Ishikawa (cell line): ENCODE measurements around the gene PLEKHM1.

Experiments
- CEBPB ChIP-seq: IDR thresholded peaks from 2 replicates; pipeline ENCODE4 v1.6.1; 2012
- CREB1 ChIP-seq: IDR thresholded peaks from 2 replicates; pipeline ENCODE4 v1.6.1; 2012; ENCODE audit warnings: low read depth
- EGR1 ChIP-seq: IDR thresholded peaks from 2 replicates; pipeline ENCODE4 v1.6.1; 2012
- EP300 ChIP-seq: IDR thresholded peaks from 2 replicates; pipeline ENCODE4 v1.6.1; 2012; ENCODE audit warnings: borderline replicate concordance
- FOXM1 ChIP-seq: IDR thresholded peaks from 2 replicates; pipeline ENCODE4 v1.6.1; 2012; ENCODE audit warnings: low read depth, borderline replicate concordance
- MAX ChIP-seq: IDR thresholded peaks from 2 replicates; pipeline ENCODE4 v1.6.1; 2012
- NFIC ChIP-seq: IDR thresholded peaks from 2 replicates; pipeline ENCODE4 v1.6.1; 2012
- RAD21 ChIP-seq: IDR thresholded peaks from 2 replicates; pipeline ENCODE4 v1.6.1; 2012; ENCODE audit warnings: low read depth
- REST ChIP-seq: IDR thresholded peaks from 2 replicates; pipeline ENCODE4 v1.6.1; 2012; ENCODE audit warnings: low read depth, mild to moderate bottlenecking
- TAF1 ChIP-seq: IDR thresholded peaks from 2 replicates; pipeline ENCODE4 v1.6.1; 2012; ENCODE audit warnings: low read depth, mild to moderate bottlenecking
- TCF12 ChIP-seq: IDR thresholded peaks from 2 replicates; pipeline ENCODE4 v1.6.1; 2012; ENCODE audit warnings: low read depth
- TEAD4 ChIP-seq: IDR thresholded peaks from 2 replicates; pipeline ENCODE4 v1.6.1; 2012
- YY1 ChIP-seq: IDR thresholded peaks from 2 replicates; pipeline ENCODE4 v1.6.1; 2012; ENCODE audit warnings: low read depth
- ZBTB7A ChIP-seq: IDR thresholded peaks from 2 replicates; pipeline ENCODE4 v1.6.1; 2012; ENCODE audit warnings: low read depth
- TF ChIP-seq, protein P1 (sequence below): IDR thresholded peaks from 2 replicates; pipeline ENCODE4 v1.6.1; 2012

Gene PLEKHM1

DNA sequence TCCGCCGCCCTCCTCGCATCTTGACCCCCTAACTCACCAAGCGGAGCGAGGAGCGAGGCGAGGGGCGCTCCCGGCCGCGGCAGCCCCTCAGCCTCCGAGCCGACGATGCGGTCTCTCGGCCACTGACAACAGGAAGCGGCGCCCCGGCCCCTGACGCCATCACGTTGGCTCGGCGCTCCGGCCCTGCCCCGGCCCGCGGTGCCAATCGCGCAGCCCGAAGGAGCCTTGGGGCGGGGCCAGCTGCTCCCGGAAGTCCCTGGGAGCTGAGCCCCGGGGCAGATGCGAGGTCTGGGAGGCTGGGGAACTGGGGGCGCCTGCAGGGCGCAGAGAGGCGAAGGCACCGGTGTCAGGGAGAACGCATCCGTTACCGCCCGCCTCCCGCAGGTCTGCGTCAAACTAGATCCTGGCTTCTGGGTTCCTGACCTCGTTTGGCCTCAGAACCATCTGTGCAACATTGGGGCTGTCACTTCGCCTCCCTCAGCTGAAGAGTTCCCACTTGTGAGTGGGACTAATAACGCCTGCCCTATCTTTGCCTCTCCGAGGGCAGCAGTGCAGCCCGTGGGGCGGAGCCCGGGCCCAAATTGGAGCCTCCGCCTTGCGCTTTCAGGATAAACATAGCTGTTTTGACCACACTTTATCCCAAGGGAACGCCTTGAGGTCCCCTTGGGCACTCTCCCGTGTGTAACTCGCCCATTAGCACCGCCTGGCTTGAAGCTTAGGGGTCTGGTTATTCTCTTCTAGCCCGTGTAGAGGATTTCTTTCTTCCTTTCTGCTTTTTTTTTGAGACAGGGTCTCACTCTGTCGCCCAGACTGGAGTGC, at the start of gene PLEKHM1:
PLEKHM1 (minus strand) TSS at position 107 of the 819 bp plus-strand sequence. CDS start 8,237 bp downstream, outside the sequence.
- TF ChIP-seq TAF1: peak; percentile 50
- 0 out of 2 replicates have a peak, but pooled peaks have one; percentile 11 for TF ChIP-seq MAX

DNA sequence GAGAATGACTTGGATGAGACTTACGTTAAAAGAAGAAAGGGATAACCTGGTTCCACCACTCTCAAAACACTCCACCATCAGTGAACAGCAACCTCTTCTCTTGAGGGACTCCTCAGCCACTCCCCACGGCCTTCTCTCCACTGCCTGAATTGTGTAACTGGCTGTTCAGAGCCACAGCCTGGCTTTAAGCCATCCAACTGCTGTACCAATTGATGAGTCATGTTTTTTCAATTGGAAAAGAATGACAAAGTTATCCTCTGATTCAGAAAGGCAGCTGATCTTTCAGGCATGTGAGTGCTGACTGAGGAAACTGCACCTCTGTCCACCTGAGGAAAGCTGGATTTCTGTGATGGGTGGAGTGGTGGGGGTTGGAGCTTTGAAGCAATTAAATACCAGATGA, 2.8 kb downstream of the PLEKHM1 start:
- TF ChIP-seq CEBPB (peak; percentile 79), TCF12 (0 out of 2 replicates have a peak, but pooled peaks have one; percentile 25), RAD21 (0 out of 2 replicates have a peak, but pooled peaks have one; percentile 10), NFIC (peak; percentile 45; the same call in 1 of the 2 replicates)

GRCh38 chr17:45468293-45469203, 22.0 kb downstream of the PLEKHM1 start:
- TF ChIP-seq TCF12 (0 out of 2 replicates have a peak, but pooled peaks have one; percentile 40), TEAD4 (peak; percentile 53), YY1 (0 out of 2 replicates have a peak, but pooled peaks have one; percentile 28), NFIC (peak; percentile 60), MAX (peak; percentile 49)
- TF ChIP-seq, protein P1, sequence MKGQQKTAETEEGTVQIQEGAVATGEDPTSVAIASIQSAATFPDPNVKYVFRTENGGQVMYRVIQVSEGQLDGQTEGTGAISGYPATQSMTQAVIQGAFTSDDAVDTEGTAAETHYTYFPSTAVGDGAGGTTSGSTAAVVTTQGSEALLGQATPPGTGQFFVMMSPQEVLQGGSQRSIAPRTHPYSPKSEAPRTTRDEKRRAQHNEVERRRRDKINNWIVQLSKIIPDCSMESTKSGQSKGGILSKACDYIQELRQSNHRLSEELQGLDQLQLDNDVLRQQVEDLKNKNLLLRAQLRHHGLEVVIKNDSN: 0 out of 2 replicates have a peak, but pooled peaks have one; percentile 12

GRCh38 chr17:45451131-45451530, 39.4 kb downstream of the PLEKHM1 start:
- TF ChIP-seq CREB1 (no peak), FOXM1 (no peak), ZBTB7A (no peak), YY1 (no peak), TCF12 (no peak), EGR1 (no peak), NFIC (no peak), CEBPB (no peak)
- TF ChIP-seq, protein P1: no peak

DNA sequence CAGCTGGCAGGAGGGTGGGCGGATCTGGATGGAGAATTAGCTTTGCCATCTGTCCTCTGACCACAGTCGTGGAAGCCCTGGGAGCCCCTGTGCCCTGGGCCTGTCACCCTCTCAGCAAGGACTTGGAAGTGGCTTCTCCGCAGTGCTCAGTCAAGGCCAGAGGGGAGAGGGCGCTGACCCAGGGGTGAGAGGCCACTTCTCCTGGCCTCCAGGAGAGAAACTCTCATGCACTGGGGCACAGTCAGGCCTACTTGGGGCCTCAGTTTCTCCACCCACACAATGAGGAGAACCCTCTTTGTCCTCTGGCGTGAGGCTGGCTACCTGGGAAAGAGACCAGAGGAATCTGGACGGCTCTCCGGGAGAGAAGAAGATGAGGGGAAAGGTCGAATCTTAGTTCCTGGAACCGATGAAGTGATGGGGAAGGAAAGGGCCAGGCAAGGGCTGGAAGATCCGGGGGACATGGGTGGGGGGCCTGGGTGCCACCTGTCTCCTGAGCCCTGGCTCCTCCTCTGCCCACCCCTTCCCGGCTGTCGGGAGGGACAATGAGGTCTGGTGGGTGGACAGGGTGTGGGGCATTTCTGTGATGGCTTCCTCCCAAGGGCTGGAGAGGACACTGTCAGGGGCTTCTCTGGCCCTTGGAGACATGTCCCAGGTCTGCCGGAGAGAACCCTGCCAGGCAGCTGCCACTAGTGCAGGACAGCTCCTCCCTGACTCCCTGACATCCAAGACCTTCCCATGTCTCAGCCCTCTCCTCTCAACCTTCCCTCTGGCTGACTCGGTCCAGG, 48.8 kb downstream of the PLEKHM1 start:
- TF ChIP-seq ZBTB7A (no peak), REST (no peak), EP300 (no peak), MAX (no peak), TEAD4 (no peak), FOXM1 (no peak), CEBPB (no peak)

DNA sequence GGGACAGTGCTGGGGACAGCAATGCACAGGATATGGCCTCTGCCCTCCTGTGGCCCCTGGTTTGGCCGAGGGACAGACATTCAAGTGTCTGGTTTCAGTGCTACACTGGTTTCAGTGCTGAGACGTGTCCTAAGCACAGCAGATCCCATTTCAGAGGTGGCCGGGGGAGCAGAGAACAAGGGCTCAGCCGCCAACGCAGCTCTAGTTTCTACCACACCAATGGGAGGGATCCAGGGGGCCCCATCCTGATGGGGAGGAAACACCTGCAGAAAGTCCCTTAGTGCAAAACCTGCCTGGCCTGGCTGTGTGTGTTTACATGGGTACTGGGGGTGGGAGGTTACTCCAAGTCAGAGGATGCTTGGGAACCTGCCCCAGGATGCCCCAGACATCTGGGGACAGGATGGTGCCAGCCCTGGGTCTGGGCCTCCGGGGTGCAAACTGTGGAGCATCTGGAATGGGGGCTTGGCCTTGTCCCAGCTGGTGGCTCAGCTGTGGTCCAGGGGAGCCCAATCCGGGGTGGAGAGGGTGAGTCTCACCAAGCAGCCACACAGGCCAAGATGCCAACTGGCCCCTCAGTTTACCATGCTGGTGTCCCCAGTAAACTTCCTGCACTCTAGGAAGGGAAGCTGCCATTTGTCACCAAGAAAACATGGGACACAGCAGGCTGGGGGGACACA, 49.5 kb downstream of the PLEKHM1 start:
- peak; percentile 29; the same call in 1 of the 2 replicates for TF ChIP-seq TEAD4
